ENCODE results near the gene TMIGD2. TPM values are rescaled to one million over a fixed set of nuclear protein-coding genes. Genes with fewer than 3 reads are reported as not detected.

Gene TMIGD2
- total RNA-seq, 2 donors from 2014 or later, result not detected

- Histone ChIP-seq H3K27me3 (no peaks in the 10 kb centered on the region), H3K36me3 (replicated peaks in 1 of 2; ENCODE audit: insufficient read depth in 1 of 2, low read depth in 2 of 2) (peaks cover 10 to 34% of the 10 kb centered on the region in 2 donors), H3K27ac (no peak overlapping the region), H3K9me3 (no peaks in the 10 kb centered on the region), H3K4me3 (no peak overlapping the region), H3K4me1 (no peaks in the 10 kb centered on the region)
- DNase-seq (no peak), ATAC-seq (no peak)
- intact Hi-C loops (cut with DNase I), result no loop called here
- TF ChIP-seq POLR2A (IDR thresholded peaks at IDR 0.05), result no peak
- no peak for TF ChIP-seq CTCF (IDR thresholded peaks at IDR 0.05)
- 95 to 96% methylated on average over 11 of the region's 11 CpGs for WGBS, 2 donors
Observed at GRCh38 chr19:4260613-4261191, 41.5 kb downstream of the TMIGD2 start.

GRCh38 chr19:4258181-4258580, 44.0 kb downstream of the TMIGD2 start:
- no peaks in the 10 kb centered on the region for H3K9me3 ChIP-seq
- intact Hi-C loops (cut with DNase I), result no loop called here
- TF ChIP-seq CTCF (IDR thresholded peaks at IDR 0.05) (no peak), POLR2A (IDR thresholded peaks at IDR 0.05) (no peak)
- WGBS, 2 donors, result 89 to 98% methylated on average over 20 to 28 of the region's 28 CpGs
- ATAC-seq (no peak), DNase-seq (no peak)
- H3K4me3 ChIP-seq, result no peak overlapping the region
- H3K36me3 ChIP-seq (replicated peaks in 1 of 2; ENCODE audit: insufficient read depth in 1 of 2, low read depth in 2 of 2), result peaks cover 26 to 43% of the 10 kb centered on the region in 2 donors
- H3K27me3 ChIP-seq, result no peaks in the 10 kb centered on the region
- no peak overlapping the region for H3K27ac ChIP-seq
- no peaks in the 10 kb centered on the region for H3K4me1 ChIP-seq

GRCh38 chr19:4257025-4257424, 45.2 kb downstream of the TMIGD2 start:
- no peaks in the 10 kb centered on the region for H3K27me3 ChIP-seq
- ATAC-seq, result no peak
- WGBS, 2 donors, result 88 to 90% methylated on average over 6 of the region's 6 CpGs
- peaks cover 30 to 36% of the 10 kb centered on the region in 2 donors for H3K36me3 ChIP-seq (replicated peaks in 1 of 2; ENCODE audit: insufficient read depth in 1 of 2, low read depth in 2 of 2)
- no peaks in the 10 kb centered on the region for H3K9me3 ChIP-seq
- no peak for TF ChIP-seq CTCF (IDR thresholded peaks at IDR 0.05)
- no peak for TF ChIP-seq POLR2A (IDR thresholded peaks at IDR 0.05)
- no peak for DNase-seq
- H3K4me1 ChIP-seq, result no peaks in the 10 kb centered on the region
- H3K27ac ChIP-seq, result no peak overlapping the region
- no peak overlapping the region for H3K4me3 ChIP-seq
- intact Hi-C loops (cut with DNase I), result no loop called here

GRCh38 chr19:4256563-4256962, 45.6 kb downstream of the TMIGD2 start:
- Histone ChIP-seq H3K27ac (no peak overlapping the region), H3K27me3 (no peaks in the 10 kb centered on the region), H3K9me3 (no peaks in the 10 kb centered on the region), H3K4me1 (no peaks in the 10 kb centered on the region), H3K36me3 (replicated peaks in 1 of 2; ENCODE audit: insufficient read depth in 1 of 2, low read depth in 2 of 2) (peaks cover 26 to 32% of the 10 kb centered on the region in 2 donors), H3K4me3 (no peak overlapping the region)
- ATAC-seq, result no peak
- WGBS, 2 donors, result 96 to 100% methylated on average over 1 to 4 of the region's 4 CpGs
- intact Hi-C loops (cut with DNase I), result no loop called here
- no peak for DNase-seq
- TF ChIP-seq POLR2A (IDR thresholded peaks at IDR 0.05), result no peak
- no peak for TF ChIP-seq CTCF (IDR thresholded peaks at IDR 0.05)

Data from body of pancreas (tissue), 4 donors.